ENCODE measurements around the gene CYTIP. TPM values are rescaled to one million over a fixed set of nuclear protein-coding genes. Genes with fewer than 3 reads are reported as not detected.

Gene CYTIP
- total and polyA plus RNA-seq, 4 experiments from 2014 or later: 163 to 248 (median 203) TPM

GRCh38 chr2:157421964-157422363 lies 21.9 kb downstream of the CYTIP start:
- H3K9me3 Mint-ChIP-seq: peaks cover 0 to 23% (median 16%) of the 10 kb centered on the region in 8 donors
- peak overlapping the region in 5 of 8 donors; percentile 38 to 82 (median 68) for H3K4me3 Mint-ChIP-seq
- Histone ChIP-seq H3K4me3 (ENCODE audit: low read length in 2 of 2) (no peak overlapping the region), H3K27me3 (ENCODE audit: insufficient read depth, low read length) (no peaks in the 10 kb centered on the region), H3K36me3 (ENCODE audit: insufficient read depth, low read length) (peaks cover 63% of the 10 kb centered on the region), H3K4me1 (ENCODE audit: insufficient read depth, low read length) (peaks cover 83% of the 10 kb centered on the region), H3K27ac (ENCODE audit: low read depth, low read length) (peak overlapping the region; percentile 36), H3K9me3 (ENCODE audit: control insufficient read depth in 1 of 2, low read length in 2 of 2) (no peaks in the 10 kb centered on the region)
- intact Hi-C loops (cut with micrococcal nuclease): loop anchor here (10.0 kb wide), 1 partner anchor 203 kb away; the partner anchor contains the start of gene ACVR1C
- peaks cover 81 to 87% of the 10 kb centered on the region in 2 donors for H3K36me3 Mint-ChIP-seq
- peak overlapping the region; percentile 83 to 97 (median 92) for H3K27ac Mint-ChIP-seq
- H3K4me1 Mint-ChIP-seq: peaks cover 49 to 76% (median 67%) of the 10 kb centered on the region in 4 donors
- no peak for DNase-seq
- H3K27me3 Mint-ChIP-seq: no peaks in the 10 kb centered on the region
- CTCF ChIA-PET (ENCODE audit: partially characterized antibody): interaction anchor here (1.3 to 5.0 kb wide), 7 partner anchors 10 to 94 kb away, joined by 3 to 63 read pairs (median 12); partner anchors contain the start of genes CYTIP and ERMN
- POLR2A ChIA-PET (ENCODE audit: partially characterized antibody): interaction anchor here (1.3 to 27.4 kb wide), 4 partner anchors 13 to 47 kb away, joined by 3 to 1017 read pairs (median 417); partner anchors contain the start of gene CYTIP

- Histone ChIP-seq H3K36me3 (ENCODE audit: insufficient read depth, low read length) (peaks cover 63% of the 10 kb centered on the region), H3K4me1 (ENCODE audit: insufficient read depth, low read length) (peaks cover 84% of the 10 kb centered on the region), H3K4me3 (ENCODE audit: low read length in 2 of 2) (no peak overlapping the region), H3K9me3 (ENCODE audit: control insufficient read depth in 1 of 2, low read length in 2 of 2) (no peaks in the 10 kb centered on the region), H3K27ac (ENCODE audit: low read depth, low read length) (peak overlapping the region; percentile 36), H3K27me3 (ENCODE audit: insufficient read depth, low read length) (no peaks in the 10 kb centered on the region)
- peak overlapping the region; percentile 83 to 97 (median 92) for H3K27ac Mint-ChIP-seq
- no peak for DNase-seq
- intact Hi-C loops (cut with micrococcal nuclease): loop anchor here (10.0 kb wide), 1 partner anchor 203 kb away; the partner anchor contains the start of gene ACVR1C
- H3K27me3 Mint-ChIP-seq: no peaks in the 10 kb centered on the region
- peaks cover 51 to 76% (median 67%) of the 10 kb centered on the region in 4 donors for H3K4me1 Mint-ChIP-seq
- ChIA-PET CTCF (ENCODE audit: partially characterized antibody) (interaction anchor here (1.1 to 5.0 kb wide), 11 partner anchors 10 to 94 kb away, joined by 3 to 63 read pairs (median 6); partner anchors contain the start of genes CYTIP and ERMN), POLR2A (ENCODE audit: partially characterized antibody) (interaction anchor here (1.3 to 27.4 kb wide), 5 partner anchors 13 to 85 kb away, joined by 3 to 1017 read pairs (median 25); partner anchors contain the start of gene CYTIP)
- peaks cover 0 to 17% (median 10%) of the 10 kb centered on the region in 8 donors for H3K9me3 Mint-ChIP-seq
- H3K4me3 Mint-ChIP-seq: peak overlapping the region in 6 of 8 donors; percentile 38 to 82 (median 66)
- peaks cover 80 to 86% of the 10 kb centered on the region in 2 donors for H3K36me3 Mint-ChIP-seq
Measured at GRCh38 chr2:157421331-157421944, 22.5 kb downstream of the CYTIP start.

- intact Hi-C loops (cut with micrococcal nuclease): loop anchor here (10.0 kb wide), 1 partner anchor 204 kb away; the partner anchor contains the start of gene ACVR1C
- Histone ChIP-seq H3K4me3 (ENCODE audit: low read length in 2 of 2) (no peak overlapping the region), H3K27ac (ENCODE audit: low read depth, low read length) (peak overlapping the region; percentile 36)
Measured at GRCh38 chr2:157420771-157421323, 23.0 kb downstream of the CYTIP start.

GRCh38 chr2:157419031-157419575 lies 24.8 kb downstream of the CYTIP start:
- Mint-ChIP-seq H3K9me3 (peaks cover 0 to 9% (median 2%) of the 10 kb centered on the region in 8 donors), H3K27me3 (no peaks in the 10 kb centered on the region), H3K4me3 (peak overlapping the region; percentile 51 to 72 (median 62)), H3K4me1 (peaks cover 67 to 84% (median 74%) of the 10 kb centered on the region in 4 donors), H3K36me3 (peaks cover 82 to 87% of the 10 kb centered on the region in 2 donors), H3K27ac (peak overlapping the region; percentile 92 to 98 (median 97))
- POLR2A ChIA-PET (ENCODE audit: partially characterized antibody): interaction anchor here (0.7 to 27.4 kb wide), 15 partner anchors 12 to 474 kb away, joined by 3 to 1017 read pairs (median 6); partner anchors contain the start of gene CYTIP
- Histone ChIP-seq H3K36me3 (ENCODE audit: insufficient read depth, low read length) (peaks cover 65% of the 10 kb centered on the region), H3K4me3 (ENCODE audit: low read length in 2 of 2) (no peak overlapping the region), H3K27me3 (ENCODE audit: insufficient read depth, low read length) (no peaks in the 10 kb centered on the region), H3K9me3 (ENCODE audit: control insufficient read depth in 1 of 2, low read length in 2 of 2) (no peaks in the 10 kb centered on the region), H3K4me1 (ENCODE audit: insufficient read depth, low read length) (peaks cover 94% of the 10 kb centered on the region), H3K27ac (ENCODE audit: low read depth, low read length) (peak overlapping the region; percentile 52)
- CTCF ChIA-PET (ENCODE audit: partially characterized antibody): interaction anchor here (0.8 to 5.0 kb wide), 14 partner anchors 10 to 91 kb away, joined by 3 to 63 read pairs (median 5); partner anchors contain the start of genes CYTIP and ERMN
- no peak for DNase-seq
- intact Hi-C loops (cut with micrococcal nuclease): loop anchor here (2.0 kb wide), 2 partner anchors 50 to 82 kb away; no protein-coding TSS in a partner anchor

More at GRCh38 chr2:157420771-157421323, 23.0 kb downstream of the CYTIP start:
- H3K4me3 Mint-ChIP-seq: peak overlapping the region in 7 of 8 donors; percentile 31 to 82 (median 52)
- Histone ChIP-seq H3K36me3 (ENCODE audit: insufficient read depth, low read length) (peaks cover 61% of the 10 kb centered on the region), H3K4me1 (ENCODE audit: insufficient read depth, low read length) (peaks cover 87% of the 10 kb centered on the region), H3K9me3 (ENCODE audit: control insufficient read depth in 1 of 2, low read length in 2 of 2) (no peaks in the 10 kb centered on the region), H3K27me3 (ENCODE audit: insufficient read depth, low read length) (no peaks in the 10 kb centered on the region)
- peak overlapping the region; percentile 83 to 97 (median 92) for H3K27ac Mint-ChIP-seq
- H3K36me3 Mint-ChIP-seq: peaks cover 79 to 84% of the 10 kb centered on the region in 2 donors
- CTCF ChIA-PET (ENCODE audit: partially characterized antibody): interaction anchor here (0.6 to 5.0 kb wide), 15 partner anchors 10 to 93 kb away, joined by 3 to 63 read pairs (median 4); partner anchors contain the start of genes CYTIP and ERMN
- peak in 1 of 5 donors; percentile 29 for DNase-seq
- peaks cover 0 to 13% (median 6%) of the 10 kb centered on the region in 8 donors for H3K9me3 Mint-ChIP-seq
- H3K4me1 Mint-ChIP-seq: peaks cover 54 to 76% (median 67%) of the 10 kb centered on the region in 4 donors
- no peaks in the 10 kb centered on the region for H3K27me3 Mint-ChIP-seq
- POLR2A ChIA-PET (ENCODE audit: partially characterized antibody): interaction anchor here (0.8 to 27.4 kb wide), 9 partner anchors 14 to 93 kb away, joined by 3 to 1017 read pairs (median 6); partner anchors contain the start of gene CYTIP

- CTCF ChIA-PET (ENCODE audit: partially characterized antibody): interaction anchor here (0.8 to 5.0 kb wide), 16 partner anchors 9 to 90 kb away, joined by 3 to 63 read pairs (median 5); partner anchors contain the start of genes CYTIP and ERMN
- peak; percentile 68 to 85 (median 79) for DNase-seq
- Histone ChIP-seq H3K27me3 (ENCODE audit: insufficient read depth, low read length) (no peaks in the 10 kb centered on the region), H3K4me1 (ENCODE audit: insufficient read depth, low read length) (peaks cover 93% of the 10 kb centered on the region), H3K4me3 (ENCODE audit: low read length in 2 of 2) (peak overlapping the region; percentile 30 to 49), H3K36me3 (ENCODE audit: insufficient read depth, low read length) (peaks cover 57% of the 10 kb centered on the region), H3K9me3 (ENCODE audit: control insufficient read depth in 1 of 2, low read length in 2 of 2) (no peaks in the 10 kb centered on the region), H3K27ac (ENCODE audit: low read depth, low read length) (peak overlapping the region; percentile 78)
- intact Hi-C loops (cut with micrococcal nuclease): loop anchor here (1.0 to 2.0 kb wide), 4 partner anchors 14 to 81 kb away; no protein-coding TSS in a partner anchor
- POLR2A ChIA-PET (ENCODE audit: partially characterized antibody): interaction anchor here (0.7 to 27.4 kb wide), 13 partner anchors 11 to 91 kb away, joined by 3 to 1017 read pairs (median 9); partner anchors contain the start of gene CYTIP
- peak overlapping the region; percentile 54 to 86 (median 82) for H3K4me3 Mint-ChIP-seq
- H3K27me3 Mint-ChIP-seq: no peaks in the 10 kb centered on the region
- H3K9me3 Mint-ChIP-seq: peaks cover 0 to 8% (median 2%) of the 10 kb centered on the region in 8 donors
- H3K4me1 Mint-ChIP-seq: peaks cover 74 to 87% (median 81%) of the 10 kb centered on the region in 4 donors
- peak overlapping the region; percentile 92 to 99 (median 97) for H3K27ac Mint-ChIP-seq
- peaks cover 85 to 87% of the 10 kb centered on the region in 2 donors for H3K36me3 Mint-ChIP-seq
Measured at GRCh38 chr2:157418239-157418641, 25.6 kb downstream of the CYTIP start.

GRCh38 chr2:157415591-157416101 lies 28.2 kb downstream of the CYTIP start:
- POLR2A ChIA-PET (ENCODE audit: partially characterized antibody): interaction anchor here (0.6 to 18.6 kb wide), 5 partner anchors 11 to 107 kb away, joined by 3 to 1017 read pairs (median 6); partner anchors contain the start of gene CYTIP
- H3K27ac Mint-ChIP-seq: peak overlapping the region; percentile 83 to 98 (median 92)
- Histone ChIP-seq H3K9me3 (ENCODE audit: control insufficient read depth in 1 of 2, low read length in 2 of 2) (no peaks in the 10 kb centered on the region), H3K27ac (ENCODE audit: low read depth, low read length) (peak overlapping the region; percentile 54), H3K4me1 (ENCODE audit: insufficient read depth, low read length) (peaks cover 95% of the 10 kb centered on the region), H3K36me3 (ENCODE audit: insufficient read depth, low read length) (peaks cover 48% of the 10 kb centered on the region), H3K27me3 (ENCODE audit: insufficient read depth, low read length) (no peaks in the 10 kb centered on the region), H3K4me3 (ENCODE audit: low read length in 2 of 2) (peak overlapping the region in 1 of 2 donors; percentile 2)
- intact Hi-C loops (cut with micrococcal nuclease): no loop called here
- peaks cover 82 to 85% of the 10 kb centered on the region in 2 donors for H3K36me3 Mint-ChIP-seq
- no peaks in the 10 kb centered on the region for H3K27me3 Mint-ChIP-seq
- CTCF ChIA-PET (ENCODE audit: partially characterized antibody): interaction anchor here (0.9 to 3.7 kb wide), 12 partner anchors 12 to 88 kb away, joined by 3 to 18 read pairs (median 4); partner anchors contain the start of gene CYTIP
- H3K4me3 Mint-ChIP-seq: peak overlapping the region; percentile 47 to 80 (median 69)
- no peak for DNase-seq
- peaks cover 74 to 89% (median 82%) of the 10 kb centered on the region in 4 donors for H3K4me1 Mint-ChIP-seq
- peaks cover 0 to 7% (median under 1%) of the 10 kb centered on the region in 8 donors for H3K9me3 Mint-ChIP-seq

Measured in CD4-positive, alpha-beta memory T cell (primary cell).